NCI-H2029 (cell line): Measurements from ENCODE around the gene DMKN.
"Not testable (repeated sequence)": the region's sequence is repeated elsewhere in the genome, so short reads cannot be mapped to it uniquely, and the experiment has no call there.

Experiments used
- DNase-seq: peaks from one replicate; lab custom pipeline; 2025; lab: John Stamatoyannopoulos, UW

The DMKN gene

DNA sequence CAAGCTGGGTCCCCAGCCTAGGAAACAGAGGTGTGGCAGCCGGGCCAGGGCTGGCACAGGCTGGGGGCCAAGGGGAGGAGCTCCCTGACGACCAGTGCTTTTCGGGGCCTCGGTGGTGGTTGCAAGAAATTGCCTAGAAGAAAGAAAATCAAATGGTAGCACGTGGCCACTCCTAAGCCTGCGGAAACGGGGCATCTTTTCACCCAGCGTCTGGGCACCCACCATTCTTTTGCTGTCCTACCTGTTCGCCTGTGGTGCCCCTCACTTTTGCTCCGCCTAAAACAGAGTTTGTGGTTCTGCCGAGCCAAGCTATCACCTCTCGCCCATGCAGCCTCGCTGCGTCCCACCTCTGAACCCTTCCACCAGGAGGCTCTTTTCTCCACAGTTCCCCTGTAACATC is 16.0 kb downstream of the DMKN start:
- no peak for DNase-seq

DNA sequence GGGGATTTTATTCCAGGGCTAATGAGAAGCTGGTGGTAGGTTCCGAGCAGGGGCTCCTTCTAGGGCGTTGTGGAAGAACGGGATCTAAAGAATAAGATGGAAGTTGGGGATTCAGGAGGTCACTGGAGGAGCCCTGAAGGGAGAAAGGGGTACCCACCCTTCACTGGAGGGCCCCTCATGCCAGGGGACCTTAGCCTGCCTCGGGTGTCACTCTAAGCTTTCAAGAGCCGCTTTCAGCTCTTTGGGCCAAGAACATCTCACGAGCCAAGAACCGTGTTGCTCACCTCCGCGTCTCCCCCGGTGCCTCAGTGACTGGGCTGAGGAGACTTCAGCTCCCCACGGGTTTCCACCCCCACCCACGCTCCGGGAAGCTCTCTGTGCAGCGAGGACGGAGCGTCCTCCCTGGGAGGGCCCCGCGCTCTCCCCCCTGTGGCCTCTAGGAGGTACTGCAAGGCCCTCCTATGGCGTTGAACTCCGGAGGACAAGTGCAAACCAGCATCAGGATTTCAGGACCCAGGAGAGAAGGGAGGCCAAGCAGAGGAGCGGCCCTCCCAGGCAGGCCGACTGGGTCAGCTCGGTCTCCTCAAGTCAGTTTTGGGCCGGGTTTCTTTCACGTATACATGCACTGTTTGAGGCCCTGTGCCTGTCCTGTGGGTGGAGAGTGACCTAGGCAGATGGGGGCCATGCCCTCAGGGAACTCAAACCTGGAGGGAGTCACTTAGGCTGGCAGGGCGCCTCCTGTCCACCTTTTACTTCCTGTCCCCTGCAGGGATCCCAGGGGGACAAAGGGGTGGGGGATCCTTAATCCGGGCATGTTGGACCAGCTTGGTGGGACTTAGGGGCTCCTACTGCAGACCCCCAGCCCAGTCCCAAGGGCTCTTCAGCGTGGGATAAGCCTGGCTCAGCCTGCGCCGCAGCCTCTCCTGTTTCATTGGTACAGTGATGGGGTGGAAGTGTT is 18.1 kb downstream of the DMKN start:
- peak; percentile 51 for DNase-seq

DNA sequence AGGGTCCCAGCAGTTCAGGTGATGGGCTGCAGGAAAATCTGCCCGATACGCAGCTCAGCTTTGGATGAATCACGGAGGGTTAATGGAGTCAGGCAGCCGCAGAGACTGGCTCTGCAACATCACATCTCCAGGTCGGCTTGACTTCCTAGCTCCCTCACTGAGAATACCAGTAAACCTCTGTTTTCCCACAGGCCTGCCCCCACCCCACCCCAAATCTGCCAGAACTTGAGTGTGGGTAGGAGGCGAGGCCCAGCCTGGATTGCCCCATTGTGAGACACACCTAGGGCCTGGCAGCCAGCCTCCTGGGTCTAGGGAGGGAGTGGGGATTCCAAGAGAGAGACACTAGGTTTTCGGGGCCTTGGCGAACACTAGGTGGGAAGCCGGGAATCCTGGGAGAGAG is 19.5 kb downstream of the DMKN start:
- no peak for DNase-seq

DNA sequence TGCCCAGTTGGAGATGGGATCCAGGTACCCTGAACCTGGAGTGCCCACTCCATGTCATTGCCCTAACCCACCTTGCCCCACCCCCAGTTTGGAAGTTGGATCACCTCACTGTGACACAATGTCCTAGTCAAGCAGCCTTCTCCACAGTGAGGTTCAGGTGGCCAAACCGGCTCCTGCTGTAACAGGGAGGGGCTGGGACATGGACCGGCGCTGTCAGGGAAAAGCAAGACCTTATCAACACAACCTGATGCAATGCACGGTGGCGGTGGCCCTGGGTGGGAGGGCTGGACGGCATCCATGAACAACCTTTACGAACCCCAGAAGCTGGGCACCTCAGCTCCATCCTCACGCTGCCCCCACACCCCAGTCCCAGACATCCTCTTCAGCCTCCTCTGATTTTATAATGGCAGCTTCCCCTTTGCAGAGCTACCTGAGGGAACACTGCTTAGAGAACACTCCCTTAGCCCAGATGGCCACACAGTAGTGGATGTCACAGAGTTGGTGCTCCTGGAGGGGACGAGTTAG is 21.6 kb downstream of the DMKN start:
- DNase-seq, result no peak

DNA sequence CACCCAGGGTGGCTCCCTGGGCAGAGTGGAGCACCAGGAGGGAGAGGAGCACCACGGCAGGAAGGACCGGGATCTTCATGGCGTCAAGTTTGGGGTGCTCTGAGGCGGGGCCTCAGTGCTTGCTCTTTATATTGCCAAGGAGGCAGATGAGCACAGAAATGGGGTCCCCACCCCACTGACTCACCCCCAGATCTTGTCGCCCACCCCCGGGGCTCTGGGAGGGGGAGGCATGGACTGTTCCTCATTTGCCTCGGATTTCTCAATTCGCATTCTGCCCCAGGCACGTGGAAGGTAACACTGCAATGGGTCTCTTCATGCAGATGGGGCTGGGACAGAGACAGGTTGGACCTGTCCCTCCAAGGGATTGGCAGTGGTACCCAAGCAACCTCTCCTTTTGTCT is 23.1 kb downstream of the DMKN start, which contains the start of gene KRTDAP:
Gene KRTDAP, minus strand, starts transcription at position 101 of the 400 bp plus-strand sequence. Its CDS starts 22 bp downstream, at position 79.
- no peak for DNase-seq

DNA sequence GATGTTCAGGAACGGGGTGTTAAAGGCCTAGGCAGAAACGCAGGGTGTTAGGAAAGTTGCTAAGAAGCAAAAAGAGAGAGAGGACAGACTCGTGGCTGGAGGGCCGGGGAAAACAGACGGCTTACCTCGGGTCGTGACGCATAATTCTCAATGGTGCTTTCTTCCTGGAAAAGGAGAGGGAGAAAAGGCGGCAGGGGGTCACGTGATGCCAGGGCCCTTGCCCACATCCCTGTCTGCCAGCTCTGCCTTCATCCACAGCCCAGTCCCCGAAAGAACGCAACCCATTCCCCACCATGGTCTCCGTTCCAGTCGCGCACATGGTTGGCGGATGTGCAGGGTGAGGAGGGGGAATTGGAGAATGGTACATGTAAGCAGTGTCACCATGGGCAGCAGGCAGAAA is 24.8 kb downstream of the DMKN start:
- DNase-seq, result no peak

DNA sequence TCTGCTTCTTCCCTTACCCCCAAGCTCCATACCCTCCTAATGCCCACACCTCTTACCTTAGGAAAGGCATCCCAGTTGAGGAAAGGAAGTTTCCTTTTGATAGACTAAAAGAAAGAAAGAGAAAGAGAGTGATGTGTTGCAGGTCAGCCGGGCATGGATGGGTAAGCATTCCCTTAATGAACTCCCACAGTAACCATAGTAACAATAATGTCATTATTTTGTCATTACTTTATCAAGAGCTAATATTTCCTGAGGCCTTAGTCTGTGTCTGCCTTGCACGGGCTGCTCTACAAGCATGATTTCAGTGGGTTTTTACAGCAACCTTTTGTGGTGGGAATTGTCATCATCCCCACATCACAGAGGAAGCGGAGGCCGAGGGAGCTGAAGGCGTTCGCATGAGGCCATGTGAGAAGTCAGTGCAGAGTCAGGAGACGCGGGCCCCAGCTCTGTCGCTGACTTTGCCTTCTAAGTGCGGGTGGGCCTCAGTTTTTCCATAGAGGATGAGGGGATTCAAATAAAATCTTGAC is 25.7 kb downstream of the DMKN start:
- no peak for DNase-seq

DNA sequence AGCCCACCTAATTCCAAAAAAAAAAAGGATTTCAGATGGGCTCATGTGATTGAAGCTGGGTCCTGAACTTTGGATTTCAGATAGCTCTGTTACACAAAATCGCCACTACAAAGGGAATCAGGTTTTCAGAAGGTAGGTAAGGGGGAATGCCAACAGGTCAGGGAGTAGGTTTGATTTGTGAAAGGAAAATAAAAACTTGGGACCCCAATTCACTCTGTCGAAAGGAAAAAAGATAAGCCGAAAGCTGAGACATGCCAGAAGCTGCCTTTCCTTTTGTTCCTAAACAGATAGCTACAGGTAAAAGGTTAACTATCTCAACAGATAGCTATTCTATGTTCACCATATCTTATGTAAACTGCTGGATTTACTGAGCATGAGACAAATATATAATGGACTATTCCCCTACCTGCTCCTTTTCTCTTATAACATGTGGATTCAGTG is 27.2 kb downstream of the DMKN start:
- no peak for DNase-seq

DNA sequence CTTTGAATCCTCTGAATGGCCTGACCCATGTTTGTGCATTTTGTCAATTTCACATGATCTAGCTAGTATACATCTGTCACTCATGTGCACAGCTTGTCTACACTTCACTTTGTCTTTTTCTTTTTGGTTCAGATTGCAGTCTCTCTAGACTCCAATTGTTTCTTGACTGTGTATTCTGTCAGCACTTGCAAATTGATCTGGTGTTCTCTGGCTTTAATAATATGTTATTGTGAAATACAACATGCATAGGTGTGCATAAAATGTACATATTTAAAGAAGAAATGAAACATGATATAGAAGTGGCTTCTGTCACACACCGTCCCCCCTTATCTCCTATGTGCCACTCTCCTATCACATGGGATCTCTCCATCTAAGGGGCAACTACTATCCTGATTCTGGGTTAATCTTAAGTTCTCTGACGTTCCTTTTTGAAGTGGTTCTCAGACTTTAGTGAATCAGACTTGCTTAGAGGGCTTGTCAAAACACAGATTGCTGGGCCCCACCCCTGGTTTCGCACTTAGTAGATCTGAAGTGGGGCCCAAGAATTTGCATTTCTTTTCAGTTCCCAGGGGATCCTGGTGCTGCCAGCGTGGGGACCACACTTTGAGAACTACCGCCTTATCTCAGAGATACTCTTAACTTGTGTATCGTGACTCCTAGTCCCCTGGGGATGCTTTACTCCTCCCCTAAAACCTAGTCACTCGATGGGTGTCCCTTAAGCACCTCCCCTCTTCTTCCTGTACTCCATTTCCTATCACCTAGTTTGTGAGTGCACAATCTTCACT is 29.0 kb downstream of the DMKN start:
- no peak for DNase-seq

DNA sequence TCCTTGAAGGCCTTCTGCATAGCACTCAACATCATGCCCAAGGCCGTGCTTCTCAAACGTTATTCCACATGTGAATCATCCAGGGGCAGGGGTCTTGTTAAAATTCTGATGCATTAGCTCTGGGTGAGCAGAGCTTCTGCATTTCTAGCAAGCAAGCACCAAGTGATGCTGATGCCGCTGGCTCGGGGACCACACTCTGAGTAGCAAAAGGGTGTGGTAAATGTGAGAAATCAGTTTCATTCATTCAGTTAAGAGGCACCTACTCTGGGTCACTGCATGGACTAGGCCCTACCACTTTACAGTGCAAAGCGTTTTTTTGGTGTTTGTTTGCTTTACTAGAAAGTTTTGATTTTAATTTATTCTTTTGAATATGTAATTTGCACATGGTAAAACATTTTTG is 30.4 kb downstream of the DMKN start:
- no peak for DNase-seq

DNA sequence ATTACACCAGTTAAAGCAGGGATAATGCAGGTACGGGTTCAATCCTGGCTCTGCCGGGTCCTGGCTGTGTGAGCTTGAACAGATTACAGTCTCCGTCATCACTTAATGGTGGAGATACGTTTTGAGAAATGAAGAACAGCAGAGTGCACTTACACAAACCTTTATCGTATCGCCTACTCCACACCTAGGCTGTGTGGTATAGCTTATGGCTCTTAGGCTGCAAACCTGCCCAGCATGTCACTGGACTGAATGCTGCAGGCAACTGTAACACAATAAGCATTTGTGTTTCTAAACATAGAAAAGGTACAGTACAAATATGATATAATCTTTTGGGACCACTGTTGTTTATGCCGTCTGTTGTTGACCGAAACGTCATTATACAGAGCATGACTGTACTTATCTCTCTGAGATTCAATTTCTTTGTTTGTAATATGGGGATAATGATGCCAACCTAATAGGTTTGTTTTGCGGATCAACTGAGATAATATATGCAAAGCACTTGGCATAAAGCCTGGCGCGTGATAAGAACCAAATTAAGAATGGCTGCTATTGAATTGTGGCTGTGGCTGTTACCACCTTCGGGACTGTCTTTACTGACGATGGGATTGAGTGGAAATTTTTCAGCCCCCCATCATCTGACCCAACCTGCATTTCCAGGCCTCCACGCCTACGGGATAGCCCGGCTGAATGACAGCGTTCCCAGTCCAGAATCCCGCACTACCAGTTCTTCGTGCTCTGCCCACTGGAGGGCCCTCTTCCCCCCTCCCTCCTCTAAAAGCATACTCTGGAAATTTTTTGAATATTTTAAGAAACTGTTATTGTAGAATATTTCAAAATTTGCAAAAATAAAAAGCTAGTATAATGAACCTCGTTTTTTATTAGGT is 34.4 kb downstream of the DMKN start:
- DNase-seq, result peak; percentile 66

DNA sequence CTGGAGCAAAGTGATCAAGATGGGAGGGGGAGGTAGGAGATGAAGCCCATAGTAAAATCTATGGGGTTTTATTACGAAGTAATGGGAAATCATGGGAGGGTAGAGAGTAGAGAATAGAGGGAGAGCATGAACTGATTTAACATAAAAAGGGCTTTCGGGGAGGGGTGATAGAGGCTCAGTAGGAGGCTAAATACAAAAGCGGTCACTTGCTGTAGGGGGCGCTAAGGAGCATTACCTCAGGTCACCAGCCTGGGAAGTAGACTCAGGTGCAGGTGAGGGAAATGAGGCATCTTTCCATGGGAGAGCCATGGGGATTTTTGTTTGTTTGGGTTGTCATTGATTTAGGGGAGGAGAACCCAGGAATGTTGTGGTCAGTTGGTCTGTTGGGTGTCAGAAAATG is 37.3 kb downstream of the DMKN start:
- no peak for DNase-seq

DNA sequence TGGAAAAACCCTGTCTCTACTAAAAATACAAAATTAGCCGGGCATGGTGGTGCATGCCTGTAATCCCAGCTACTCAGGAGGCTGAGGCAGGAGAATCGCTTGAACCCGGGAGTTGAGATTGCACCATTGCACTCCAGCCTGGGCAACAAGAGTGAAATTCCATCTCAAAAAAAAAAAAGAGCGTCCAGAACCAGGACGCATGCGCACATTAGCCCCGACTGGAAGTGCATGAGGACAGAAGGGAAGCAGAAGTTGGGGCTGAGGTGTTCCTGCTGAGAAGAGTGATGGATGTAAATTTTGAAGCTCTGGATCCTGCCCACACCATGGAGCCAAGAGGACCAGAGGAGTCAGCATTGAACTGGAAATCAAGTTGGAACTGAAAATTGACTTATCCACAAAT is 38.9 kb downstream of the DMKN start:
- DNase-seq, result not testable (repeated sequence)

DNA sequence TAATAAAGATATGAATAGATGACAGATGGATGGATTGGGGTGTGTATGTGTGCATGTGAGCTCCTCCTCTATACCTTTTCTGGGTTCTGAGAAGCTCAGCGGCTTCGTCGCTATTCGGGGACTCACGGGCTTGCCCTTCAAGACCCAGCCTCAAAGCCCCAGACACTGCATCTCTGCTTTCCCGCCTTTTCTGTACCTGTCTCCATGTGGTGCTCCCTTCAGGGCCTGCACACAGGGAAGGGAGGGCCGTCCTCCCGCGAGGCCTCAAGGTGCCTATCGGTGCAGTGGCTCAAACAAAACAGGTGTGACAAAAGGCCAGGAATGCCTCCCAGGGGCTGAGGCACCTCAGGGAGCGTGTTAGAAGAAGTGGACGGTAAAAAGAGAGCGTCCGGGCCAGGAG is 39.3 kb downstream of the DMKN start:
- no peak for DNase-seq

DNA sequence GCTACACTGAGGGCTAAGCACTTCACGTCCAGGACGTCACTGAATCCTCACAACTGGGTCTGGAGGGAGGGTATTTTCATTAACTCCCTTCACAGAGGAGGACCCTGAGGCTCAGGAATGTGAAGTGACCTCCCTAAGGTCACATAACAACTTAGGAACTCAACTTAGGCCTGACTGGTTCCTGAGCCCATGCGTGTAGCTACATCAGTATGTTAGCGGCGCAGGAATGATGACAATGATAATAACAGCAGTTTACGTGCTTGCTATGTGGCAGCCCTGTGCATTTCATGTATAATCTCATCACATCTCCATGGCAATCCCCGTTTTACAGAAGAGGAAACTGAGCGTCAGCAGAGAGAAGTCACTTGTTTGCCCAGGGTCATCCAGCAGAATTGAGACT is 41.5 kb downstream of the DMKN start:
- no peak for DNase-seq

DNA sequence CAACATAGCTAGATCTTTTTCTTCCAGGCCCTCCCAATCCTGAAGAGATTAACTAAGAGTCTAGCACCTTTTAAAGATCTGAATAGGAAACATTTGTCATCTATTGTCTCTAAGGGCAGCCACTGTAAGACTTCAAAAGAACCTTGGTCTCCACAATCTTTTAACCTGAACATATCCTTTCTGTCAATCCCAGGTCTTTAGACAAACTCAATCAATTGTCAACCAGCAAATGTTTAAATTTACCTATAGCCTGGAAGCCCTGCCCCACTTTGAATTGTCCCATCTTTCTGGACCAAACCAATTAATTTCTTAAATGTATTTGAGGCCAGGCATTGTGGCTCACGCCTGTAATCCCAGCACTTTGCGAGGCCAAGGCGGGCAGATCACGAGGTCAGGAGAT is 42.4 kb downstream of the DMKN start:
- not testable (repeated sequence) for DNase-seq

DNA sequence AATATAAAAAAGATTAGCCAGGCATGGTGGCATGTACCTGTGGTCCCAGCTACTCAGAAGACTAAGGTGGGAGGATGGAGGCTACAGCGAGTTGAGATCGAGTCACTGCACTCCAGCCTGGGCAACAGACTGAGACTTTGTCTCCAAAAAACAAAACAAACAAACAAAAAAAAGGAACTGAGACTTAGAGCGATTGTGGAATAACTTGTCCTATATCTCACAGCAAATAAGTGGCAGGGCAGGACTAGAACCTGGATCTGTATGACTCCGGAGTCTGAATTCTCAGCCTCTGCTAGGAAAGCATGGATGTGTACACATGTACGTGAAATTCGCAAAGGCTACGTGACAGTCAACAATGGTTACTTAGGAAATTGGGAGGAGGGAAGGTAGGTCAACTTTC is 43.3 kb downstream of the DMKN start:
- DNase-seq, result no peak

DNA sequence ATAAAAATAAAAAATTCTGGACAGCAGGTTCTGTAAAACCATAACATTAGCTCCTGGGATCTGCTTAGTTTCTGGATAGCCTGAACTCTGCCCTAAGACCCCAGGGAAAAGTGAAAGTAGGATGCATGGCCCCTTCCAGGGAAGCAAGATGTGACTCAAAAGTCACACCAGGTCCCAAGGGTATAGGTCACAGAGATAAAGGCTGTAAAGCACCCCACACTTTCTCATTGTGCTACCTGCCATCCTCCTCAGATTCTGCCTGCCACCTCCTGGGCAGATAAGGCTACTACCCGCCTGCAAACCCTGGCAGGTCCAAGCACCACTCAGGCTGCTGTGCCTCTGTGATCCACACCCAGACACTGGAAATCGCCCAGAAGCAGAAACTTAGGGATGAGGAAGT is 44.8 kb downstream of the DMKN start:
- DNase-seq, result no peak

DNA sequence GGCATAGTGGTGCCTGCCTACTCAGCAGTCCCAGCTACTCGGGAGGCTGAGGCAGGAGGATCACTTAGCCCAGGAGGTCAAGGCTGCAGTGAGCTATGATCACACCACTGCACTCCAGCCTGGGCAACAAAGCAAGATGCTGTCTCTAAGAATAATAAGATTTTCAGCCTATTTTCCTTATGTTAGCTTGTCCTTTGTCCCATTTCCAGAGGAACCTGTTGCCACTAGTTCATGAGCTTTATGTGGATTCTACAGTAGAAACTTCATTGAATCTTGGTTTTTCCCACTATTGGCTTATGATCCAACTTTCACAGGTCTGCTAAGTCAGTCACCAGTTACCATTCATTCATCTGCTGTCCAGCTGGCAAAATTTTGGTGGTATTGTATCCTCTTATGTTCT is 47.2 kb downstream of the DMKN start:
- no peak for DNase-seq

DNA sequence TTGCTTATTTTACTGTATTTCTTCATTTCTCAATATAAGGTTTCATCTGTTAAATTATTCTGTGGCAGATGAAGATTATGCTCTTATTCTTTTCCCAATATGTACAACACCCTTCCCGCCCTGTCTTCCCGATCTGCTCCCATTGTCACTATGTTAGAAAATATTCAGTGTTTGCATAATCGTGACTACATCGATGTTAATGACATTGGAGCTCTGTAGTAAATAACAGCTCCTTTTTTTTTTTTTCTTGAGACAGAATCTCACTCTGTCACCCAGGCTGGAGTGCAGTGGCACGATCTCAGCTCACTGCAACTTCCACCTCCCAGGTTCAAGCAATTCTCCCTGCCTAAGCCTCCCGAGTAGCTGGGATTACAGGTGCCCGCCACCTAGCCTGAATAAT is 50.5 kb downstream of the DMKN start:
- not testable (repeated sequence) for DNase-seq

DNA sequence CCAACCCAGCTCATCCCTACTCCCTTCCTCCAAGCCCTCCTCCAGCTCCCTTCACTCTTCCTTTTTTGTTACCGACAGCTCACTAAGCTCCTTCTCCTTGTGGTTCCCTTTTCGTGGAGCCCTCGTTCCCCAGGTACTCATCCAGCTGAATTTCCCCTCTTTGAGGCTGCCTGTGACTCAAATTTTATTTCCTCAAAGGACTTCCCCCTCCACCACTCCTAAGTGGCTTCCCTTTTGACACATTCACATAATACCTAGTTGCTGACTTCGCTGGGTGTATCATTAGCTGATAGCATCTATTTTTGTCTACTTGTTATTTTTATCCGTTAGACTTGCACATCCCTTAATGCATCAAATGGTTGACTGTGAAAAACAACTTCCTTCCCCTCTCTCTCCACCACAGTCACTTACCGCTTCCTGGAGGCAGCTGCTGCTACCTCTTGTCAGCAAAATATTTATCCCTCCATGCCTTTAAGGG is 50.9 kb downstream of the DMKN start:
- no peak for DNase-seq
